SK-N-SH treated with all-trans-retinoic acid at 6 μM for 48 hours (cell line): ENCODE data around the gene CHPF.

ENCODE experiments used
- ARNTL ChIP-seq: fragments of 450-650 bp; formaldehyde crosslinking; IDR thresholded peaks from 2 replicates; pipeline ENCODE4 v1.5.0; 2020; ENCODE audit warnings: low read depth, mild to moderate bottlenecking, moderate library complexity, borderline replicate concordance
- BACH2 ChIP-seq: fragments of 250-450 bp; sonication (Bioruptor Pico); IDR thresholded peaks from 2 replicates; pipeline ENCODE4 v1.9.0; 2021; ENCODE audit warnings: mild to moderate bottlenecking, borderline replicate concordance
- CREB5 ChIP-seq: fragments of 250-450 bp; sonication (Bioruptor Pico); IDR thresholded peaks from 2 replicates; pipeline ENCODE4 v1.5.1; 2020; ENCODE audit warnings: low read depth, mild to moderate bottlenecking, moderate library complexity
- ESRRG ChIP-seq: fragments of 250-450 bp; sonication (Bioruptor Pico); IDR thresholded peaks from 2 replicates; pipeline ENCODE4 v1.6.1; 2021; ENCODE audit warnings: mild to moderate bottlenecking
- PATZ1 ChIP-seq: fragments of 250-450 bp; sonication (Bioruptor Pico); IDR thresholded peaks from 2 replicates; pipeline ENCODE4 v1.8.0; 2020; ENCODE audit warnings: mild to moderate bottlenecking, moderate library complexity, borderline replicate concordance
- POU6F1 ChIP-seq: fragments of 250-450 bp; sonication (Bioruptor Pico); IDR thresholded peaks from 2 replicates; pipeline ENCODE4 v1.8.0; 2021; ENCODE audit warnings: low read depth, mild to moderate bottlenecking, moderate library complexity, borderline replicate concordance
- TOX ChIP-seq: fragments of 250-450 bp; sonication (Bioruptor Pico); IDR thresholded peaks from 2 replicates; pipeline ENCODE4 v1.8.0; 2021; ENCODE audit warnings: mild to moderate bottlenecking, moderate library complexity, borderline replicate concordance
- ZFP3 ChIP-seq: fragments of 250-450 bp; sonication (Bioruptor Pico); IDR thresholded peaks from 2 replicates; pipeline ENCODE4 v1.5.0; 2020; ENCODE audit warnings: mild to moderate bottlenecking, moderate library complexity

GRCh38 chr2:219515874-219516629 is 27.6 kb downstream of the CHPF start:
- TF ChIP-seq TOX (CRISPR knock-in tag): no peak
- no peak for TF ChIP-seq BACH2 (CRISPR knock-in tag)
- no peak for TF ChIP-seq PATZ1 (CRISPR knock-in tag)
- TF ChIP-seq ARNTL (CRISPR knock-in tag): no peak
- no peak for TF ChIP-seq ZFP3
- no peak for TF ChIP-seq ESRRG (CRISPR knock-in tag)
- no peak for TF ChIP-seq CREB5 (CRISPR knock-in tag)
- no peak for TF ChIP-seq POU6F1
